HepG2 (cell line): Measurements from ENCODE around the gene FAM32A. TPM values are rescaled to one million over a fixed set of nuclear protein-coding genes. Genes with fewer than 3 reads are reported as not detected.

Experiments used
- ASH2L ChIP-seq: fragments of 300-600, 200-600 bp; sonication (generic); IDR thresholded peaks from 2 replicates; pipeline ENCODE4 v1.7.0; 2017; ENCODE audit warnings: low read depth, mild to moderate bottlenecking, moderate library complexity, mixed read lengths, low read length; ENCODE audit not compliant: insufficient read length
- GATAD2A ChIP-seq: IDR thresholded peaks from 2 replicates; pipeline ENCODE4 v1.6.1; 2016
- MTF1 ChIP-seq: sonication (generic); formaldehyde crosslinking; IDR thresholded peaks from 2 replicates; pipeline ENCODE4 v1.5.0; 2020; ENCODE audit warnings: missing genetic modification reagents
- NFE2L2 ChIP-seq: fragments of 150-350 bp; IDR thresholded peaks from 2 replicates; pipeline ENCODE4 v1.6.1; 2014; ENCODE audit warnings: low read length
- NFIB ChIP-seq: sonication (generic); formaldehyde crosslinking; IDR thresholded peaks from 2 replicates; pipeline ENCODE4 v1.9.0; 2021; ENCODE audit warnings: missing genetic modification reagents, mild to moderate bottlenecking, borderline replicate concordance
- NR2C2 ChIP-seq: sonication (generic); formaldehyde crosslinking; IDR thresholded peaks from 2 replicates; pipeline ENCODE4 v1.4.0; 2020; ENCODE audit warnings: missing genetic modification reagents, mild to moderate bottlenecking, moderate library complexity, borderline replicate concordance
- SIN3A ChIP-seq: IDR thresholded peaks from 2 replicates; pipeline ENCODE4 v1.6.1; 2011; ENCODE audit warnings: low read depth, mild to moderate bottlenecking, control low read depth, low read length, borderline replicate concordance
- ZFY ChIP-seq: sonication (generic); formaldehyde crosslinking; IDR thresholded peaks from 2 replicates; pipeline ENCODE4 v1.4.0; 2020; ENCODE audit warnings: missing genetic modification reagents
- ZNF335 ChIP-seq: sonication (generic); formaldehyde crosslinking; IDR thresholded peaks from 2 replicates; pipeline ENCODE4 v1.4.0; 2020; ENCODE audit warnings: missing genetic modification reagents
- ZNF501 ChIP-seq: sonication (generic); formaldehyde crosslinking; IDR thresholded peaks from 2 replicates; pipeline ENCODE4 v1.5.1; 2020; ENCODE audit warnings: mild to moderate bottlenecking, moderate library complexity, missing genetic modification reagents
- ZNF543 ChIP-seq: sonication (generic); formaldehyde crosslinking; IDR thresholded peaks from 2 replicates; pipeline ENCODE4 v1.4.0; 2020; ENCODE audit warnings: mild to moderate bottlenecking, missing genetic modification reagents
- ZNF547 ChIP-seq: sonication (generic); formaldehyde crosslinking; IDR thresholded peaks from 2 replicates; pipeline ENCODE4 v1.5.1; 2020; ENCODE audit warnings: mild to moderate bottlenecking, missing genetic modification reagents
- ZNF678 ChIP-seq: sonication (generic); formaldehyde crosslinking; IDR thresholded peaks from 2 replicates; pipeline ENCODE4 v1.4.0; 2020; ENCODE audit warnings: mild to moderate bottlenecking, missing genetic modification reagents
- ZNF703 ChIP-seq: sonication (generic); formaldehyde crosslinking; IDR thresholded peaks from 2 replicates; pipeline ENCODE4 v1.5.1; 2020; ENCODE audit warnings: missing genetic modification reagents, mild to moderate bottlenecking, moderate library complexity, borderline replicate concordance
- ZNF816 ChIP-seq: sonication (generic); formaldehyde crosslinking; IDR thresholded peaks from 2 replicates; pipeline ENCODE4 v1.8.0; 2022; ENCODE audit warnings: missing genetic modification reagents, mild to moderate bottlenecking, borderline replicate concordance
- ZNF850 ChIP-seq: sonication (generic); formaldehyde crosslinking; conservative IDR thresholded peaks from 2 replicates; pipeline ENCODE4 v1.9.0; 2021; ENCODE audit warnings: mild to moderate bottlenecking, missing genetic modification reagents
- ZSCAN31 ChIP-seq: sonication (generic); formaldehyde crosslinking; IDR thresholded peaks from 2 replicates; pipeline ENCODE4 v1.5.0; 2020; ENCODE audit warnings: low read depth, mild to moderate bottlenecking, missing genetic modification reagents
- polyA plus RNA-seq, 8 experiments: library from polyadenylated mRNA; depleted of rRNA in 3 of 8; stranded (reverse) in 7 of 8; unstranded in 1 of 8; fragments of >200 nt; fragmentation: Illumina TruSeq in 4 of 8; extraction: Trizol in 4 of 8; gene quantifications; 2 replicates each; pipeline versions ENCODE4 v1.2.1 to v1.2.3, GENCODE V29; 2011 to 2016; ENCODE audit warnings: low read depth in 4 of 8, missing spikeins in 1 of 8, mixed read lengths in 1 of 8; ENCODE audit not compliant: insufficient read depth in 1 of 8
- total RNA-seq, 5 experiments: library from RNA; depleted of rRNA; stranded (reverse); fragments of >200 nt; fragmentation: Illumina TruSeq; extraction: Trizol; gene quantifications; 2 replicates each; pipeline ENCODE4 v1.2.3, GENCODE V29; 2016; ENCODE audit warnings: low read depth in 1 of 5
- TF ChIP-seq, protein P1 (sequence below): IDR thresholded peaks from 2 replicates; pipeline ENCODE4 v1.6.1; 2016; ENCODE audit warnings: missing biosample characterization, missing genetic modification reagents, low read depth
- TF ChIP-seq, protein P2 (sequence below): sonication (generic); formaldehyde crosslinking; IDR thresholded peaks from 2 replicates; pipeline ENCODE4 v1.4.0; 2020; ENCODE audit warnings: mild to moderate bottlenecking, missing genetic modification reagents
- TF ChIP-seq, protein P3 (sequence below), 2 experiments: sonication (generic) in 1 of 2; formaldehyde crosslinking in 1 of 2; IDR thresholded peaks; 2 replicates each; pipeline versions ENCODE4 v1.5.1 to v1.6.1; 2011 to 2020; ENCODE audit warnings: borderline replicate concordance in 1 of 2, low read depth in 1 of 2, low read length in 1 of 2, mild to moderate bottlenecking in 1 of 2, missing genetic modification reagents in 1 of 2, moderate library complexity in 1 of 2
- TF ChIP-seq, protein P4 (sequence below): fragments of 450-650 bp; IDR thresholded peaks from 2 replicates; pipeline ENCODE4 v1.6.1; 2016
- TF ChIP-seq, protein P5 (sequence below): sonication (generic); formaldehyde crosslinking; IDR thresholded peaks from 2 replicates; pipeline ENCODE4 v1.5.0; 2020; ENCODE audit warnings: missing genetic modification reagents

FAM32A gene
- total and polyA plus RNA-seq, 2 of the 13 experiments (the other 11 are each of a cell fraction or from before 2014, with no cell fraction given): 85.8 to 86.2 TPM

DNA sequence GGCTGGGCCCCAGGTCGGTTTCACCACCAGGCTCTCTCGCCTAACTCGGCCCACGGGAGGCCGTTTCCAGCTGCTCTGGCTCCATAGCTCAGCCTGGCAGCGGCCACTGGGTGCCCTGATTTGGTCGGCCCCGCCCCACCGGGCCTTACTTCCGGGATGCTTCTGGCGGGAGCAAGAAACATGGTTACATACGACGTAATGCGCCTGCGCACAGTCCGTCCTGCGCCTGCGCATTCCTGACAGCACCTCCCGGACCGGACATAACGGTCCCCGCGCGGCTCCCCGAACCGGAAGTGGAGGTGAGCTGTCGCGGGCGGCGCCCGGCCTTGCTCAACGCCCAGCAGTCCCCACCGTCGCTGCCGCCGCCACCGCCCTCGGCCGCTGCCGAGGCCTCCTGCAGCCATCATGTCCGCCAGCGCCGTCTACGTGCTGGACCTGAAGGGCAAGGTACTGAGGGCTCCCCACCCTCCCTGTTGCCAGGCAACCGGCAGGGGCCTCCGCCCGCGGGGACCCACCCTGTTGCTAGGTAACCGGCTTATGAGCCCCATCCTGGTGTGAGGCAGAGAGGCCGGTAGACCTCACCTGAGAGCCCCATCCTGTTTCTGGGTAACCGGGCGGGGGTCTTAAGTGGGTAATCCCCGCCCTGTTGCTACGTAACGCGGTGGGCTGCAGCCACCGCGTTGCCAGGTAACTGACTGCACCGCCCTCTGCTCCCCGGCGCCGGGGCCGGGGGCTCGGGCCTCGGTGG is 12.6 kb downstream of the FAM32A start, which contains the start of gene AP1M1 (continued):
- TF ChIP-seq GATAD2A (CRISPR knock-in tag) (peak; percentile 32; the same call in 1 of the 2 replicates), ZNF501 (peak; percentile 61), ZNF547 (CRISPR knock-in tag) (no peak; the same call in 1 of the 2 replicates), ZNF816 (CRISPR knock-in tag) (no peak), ASH2L (peak; percentile 65), ZNF703 (CRISPR knock-in tag) (no peak), NR2C2 (peak; percentile 80), ZNF335 (CRISPR knock-in tag) (peak; percentile 70; the same call in 1 of the 2 replicates), ZFY (CRISPR knock-in tag) (peak; percentile 93), ZNF678 (CRISPR knock-in tag) (no peak), NFE2L2 (no peak), ZNF543 (peak; percentile 89), SIN3A (0 out of 2 replicates have a peak, but pooled peaks have one; percentile 76), NFIB (CRISPR knock-in tag) (no peak), ZSCAN31 (CRISPR knock-in tag) (peak; percentile 57), MTF1 (CRISPR knock-in tag) (no peak), ZNF850 (CRISPR knock-in tag) (no peak)
- TF ChIP-seq, protein P1, sequence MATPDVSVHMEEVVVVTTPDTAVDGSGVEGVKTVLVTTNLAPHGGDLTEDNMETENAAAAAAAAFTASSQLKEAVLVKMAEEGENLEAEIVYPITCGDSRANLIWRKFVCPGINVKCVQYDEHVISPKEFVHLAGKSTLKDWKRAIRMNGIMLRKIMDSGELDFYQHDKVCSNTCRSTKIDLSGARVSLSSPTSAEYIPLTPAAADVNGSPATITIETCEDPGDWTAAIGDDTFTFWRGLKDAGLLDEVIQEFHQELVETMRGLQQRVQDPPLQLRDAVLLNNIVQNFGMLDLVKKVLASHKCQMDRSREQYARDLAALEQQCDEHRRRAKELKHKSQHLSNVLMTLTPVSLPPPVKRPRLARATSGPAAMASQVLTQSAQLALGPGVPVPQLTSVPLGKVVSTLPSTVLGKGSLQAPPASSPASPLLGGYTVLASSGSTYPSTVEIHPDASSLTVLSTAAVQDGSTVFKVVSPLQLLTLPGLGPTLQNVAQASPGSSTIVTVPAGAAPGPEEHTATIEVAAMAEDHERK (CRISPR knock-in tag): no peak
- TF ChIP-seq, protein P2, sequence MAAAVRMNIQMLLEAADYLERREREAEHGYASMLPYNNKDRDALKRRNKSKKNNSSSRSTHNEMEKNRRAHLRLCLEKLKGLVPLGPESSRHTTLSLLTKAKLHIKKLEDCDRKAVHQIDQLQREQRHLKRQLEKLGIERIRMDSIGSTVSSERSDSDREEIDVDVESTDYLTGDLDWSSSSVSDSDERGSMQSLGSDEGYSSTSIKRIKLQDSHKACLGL (CRISPR knock-in tag): peak; percentile 82
- TF ChIP-seq, protein P3, sequence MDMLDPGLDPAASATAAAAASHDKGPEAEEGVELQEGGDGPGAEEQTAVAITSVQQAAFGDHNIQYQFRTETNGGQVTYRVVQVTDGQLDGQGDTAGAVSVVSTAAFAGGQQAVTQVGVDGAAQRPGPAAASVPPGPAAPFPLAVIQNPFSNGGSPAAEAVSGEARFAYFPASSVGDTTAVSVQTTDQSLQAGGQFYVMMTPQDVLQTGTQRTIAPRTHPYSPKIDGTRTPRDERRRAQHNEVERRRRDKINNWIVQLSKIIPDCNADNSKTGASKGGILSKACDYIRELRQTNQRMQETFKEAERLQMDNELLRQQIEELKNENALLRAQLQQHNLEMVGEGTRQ (IDR thresholded peaks at IDR 0.05; ENCODE audit: low read depth, low read length): no peak
- TF ChIP-seq, protein P3 (CRISPR knock-in tag; IDR thresholded peaks at IDR 0.05; ENCODE audit: borderline replicate concordance): no peak
- TF ChIP-seq, protein P4, sequence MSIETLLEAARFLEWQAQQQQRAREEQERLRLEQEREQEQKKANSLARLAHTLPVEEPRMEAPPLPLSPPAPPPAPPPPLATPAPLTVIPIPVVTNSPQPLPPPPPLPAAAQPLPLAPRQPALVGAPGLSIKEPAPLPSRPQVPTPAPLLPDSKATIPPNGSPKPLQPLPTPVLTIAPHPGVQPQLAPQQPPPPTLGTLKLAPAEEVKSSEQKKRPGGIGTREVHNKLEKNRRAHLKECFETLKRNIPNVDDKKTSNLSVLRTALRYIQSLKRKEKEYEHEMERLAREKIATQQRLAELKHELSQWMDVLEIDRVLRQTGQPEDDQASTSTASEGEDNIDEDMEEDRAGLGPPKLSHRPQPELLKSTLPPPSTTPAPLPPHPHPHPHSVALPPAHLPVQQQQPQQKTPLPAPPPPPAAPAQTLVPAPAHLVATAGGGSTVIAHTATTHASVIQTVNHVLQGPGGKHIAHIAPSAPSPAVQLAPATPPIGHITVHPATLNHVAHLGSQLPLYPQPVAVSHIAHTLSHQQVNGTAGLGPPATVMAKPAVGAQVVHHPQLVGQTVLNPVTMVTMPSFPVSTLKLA: peak; percentile 42
- TF ChIP-seq, protein P5, sequence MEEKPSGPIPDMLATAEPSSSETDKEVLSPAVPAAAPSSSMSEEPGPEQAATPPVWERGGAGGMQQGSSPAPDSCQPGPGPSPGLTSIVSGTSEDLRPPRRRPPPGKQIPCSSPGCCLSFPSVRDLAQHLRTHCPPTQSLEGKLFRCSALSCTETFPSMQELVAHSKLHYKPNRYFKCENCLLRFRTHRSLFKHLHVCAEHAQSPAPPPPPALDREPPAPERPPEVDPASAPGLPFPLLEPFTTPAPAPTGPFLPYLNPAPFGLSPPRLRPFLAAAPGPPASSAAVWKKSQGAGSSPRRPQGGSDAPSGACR (CRISPR knock-in tag): no peak
